ENCODE measurements around the gene ANKRD62. TPM values are rescaled to one million over a fixed set of nuclear protein-coding genes. Genes with fewer than 3 reads are reported as not detected.

ANKRD62 gene
- total RNA-seq, 6 experiments from 2014 or later, result not detected

DNA sequence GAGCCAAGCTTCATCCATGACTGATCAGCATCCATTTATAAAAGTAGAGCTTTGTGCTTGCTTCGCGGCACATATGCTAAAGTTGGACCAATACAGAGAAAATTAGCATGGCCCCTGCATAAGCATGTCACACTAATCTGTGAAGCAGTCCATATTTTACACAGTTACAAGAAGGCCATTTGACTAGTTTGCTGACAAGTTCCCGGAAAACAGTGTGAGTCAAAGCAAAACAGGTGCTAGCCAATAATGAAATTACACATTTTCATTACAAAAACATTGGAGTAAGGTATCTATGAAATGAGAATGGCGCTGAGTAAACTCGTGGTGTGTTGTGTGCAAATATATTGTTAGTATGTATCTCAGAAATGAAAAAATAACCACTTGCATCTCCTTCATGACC, 4.7 kb downstream of the ANKRD62 start:
- TF ChIP-seq CTCF (IDR thresholded peaks at IDR 0.05), result no peak
- no peak for DNase-seq
- Mint-ChIP-seq H3K4me3 (no peak overlapping the region), H3K27me3 (ENCODE audit: insufficient read depth) (peaks cover 7% of the 10 kb centered on the region), H3K9me3 (peaks cover 4% of the 10 kb centered on the region), H3K4me1 (ENCODE audit: low read depth) (no peaks in the 10 kb centered on the region), H3K27ac (no peak overlapping the region), H3K36me3 (ENCODE audit: low read depth) (no peaks in the 10 kb centered on the region)

GRCh38 chr18:12099160-12099559, 5.5 kb downstream of the ANKRD62 start:
- Mint-ChIP-seq H3K4me1 (ENCODE audit: low read depth) (no peaks in the 10 kb centered on the region), H3K27me3 (ENCODE audit: insufficient read depth) (peaks cover 7% of the 10 kb centered on the region), H3K36me3 (ENCODE audit: low read depth) (no peaks in the 10 kb centered on the region), H3K9me3 (no peaks in the 10 kb centered on the region), H3K4me3 (no peak overlapping the region), H3K27ac (no peak overlapping the region)
- no peak for TF ChIP-seq CTCF (IDR thresholded peaks at IDR 0.05)
- no peak for DNase-seq

- H3K27ac Mint-ChIP-seq, result no peak overlapping the region
- no peak for TF ChIP-seq CTCF (IDR thresholded peaks at IDR 0.05)
- no peaks in the 10 kb centered on the region for H3K36me3 Mint-ChIP-seq (ENCODE audit: low read depth)
- H3K27me3 Mint-ChIP-seq (ENCODE audit: insufficient read depth), result peaks cover 14% of the 10 kb centered on the region
- no peaks in the 10 kb centered on the region for H3K9me3 Mint-ChIP-seq
- no peak for DNase-seq
- H3K4me3 Mint-ChIP-seq, result no peak overlapping the region
- H3K4me1 Mint-ChIP-seq (ENCODE audit: low read depth), result no peaks in the 10 kb centered on the region
Measured at GRCh38 chr18:12101266-12101665, 7.6 kb downstream of the ANKRD62 start.

GRCh38 chr18:12102136-12102842, 8.6 kb downstream of the ANKRD62 start:
- no peak for DNase-seq
- no peaks in the 10 kb centered on the region for H3K4me1 Mint-ChIP-seq (ENCODE audit: low read depth)
- H3K27ac Mint-ChIP-seq, result no peak overlapping the region
- H3K4me3 Mint-ChIP-seq, result no peak overlapping the region
- no peaks in the 10 kb centered on the region for H3K9me3 Mint-ChIP-seq
- peaks cover 14% of the 10 kb centered on the region for H3K27me3 Mint-ChIP-seq (ENCODE audit: insufficient read depth)
- no peak for TF ChIP-seq CTCF (IDR thresholded peaks at IDR 0.05)
- H3K36me3 Mint-ChIP-seq (ENCODE audit: low read depth), result no peaks in the 10 kb centered on the region

DNA sequence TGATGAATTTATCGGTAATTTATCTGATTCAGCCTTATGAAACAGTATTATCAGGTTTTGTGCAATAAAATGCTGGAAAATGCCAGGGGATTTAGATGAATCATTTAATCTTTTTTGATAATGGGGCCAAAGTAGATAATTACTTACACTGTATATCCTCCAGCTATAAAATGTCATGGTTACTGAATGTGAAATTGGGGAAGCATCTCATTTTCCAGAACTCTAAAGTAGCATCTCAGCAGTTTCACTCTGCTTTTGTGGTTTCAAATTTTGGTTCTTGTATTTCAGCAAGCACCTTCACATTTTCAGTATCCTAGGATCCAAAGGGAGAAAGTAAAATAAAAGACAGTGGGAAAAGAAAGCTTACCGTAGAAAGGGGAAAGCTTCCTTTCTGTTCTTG, 12.8 kb downstream of the ANKRD62 start:
- H3K27me3 Mint-ChIP-seq (ENCODE audit: insufficient read depth), result peaks cover 20% of the 10 kb centered on the region
- DNase-seq, result no peak
- H3K4me3 Mint-ChIP-seq, result no peak overlapping the region
- no peaks in the 10 kb centered on the region for H3K4me1 Mint-ChIP-seq (ENCODE audit: low read depth)
- no peaks in the 10 kb centered on the region for H3K36me3 Mint-ChIP-seq (ENCODE audit: low read depth)
- no peaks in the 10 kb centered on the region for H3K9me3 Mint-ChIP-seq
- TF ChIP-seq CTCF (IDR thresholded peaks at IDR 0.05), result no peak
- no peak overlapping the region for H3K27ac Mint-ChIP-seq

Measured in HFFc6 (cell line).